Stimulated activated CD4-positive, alpha-beta T cell treated with anti-CD3 and anti-CD28 coated beads, TNF-alpha, amount 100 ng/mL, for 48 hours (primary cell): ENCODE results near the gene CTNND1.

Experiments
- DNase-seq, 3 donors: peaks; one replicate each; pipeline ENCODE4 v3.0.0-alpha.2; 2020; ENCODE audit warnings: low read depth in 3 of 3

CTNND1 gene

DNA sequence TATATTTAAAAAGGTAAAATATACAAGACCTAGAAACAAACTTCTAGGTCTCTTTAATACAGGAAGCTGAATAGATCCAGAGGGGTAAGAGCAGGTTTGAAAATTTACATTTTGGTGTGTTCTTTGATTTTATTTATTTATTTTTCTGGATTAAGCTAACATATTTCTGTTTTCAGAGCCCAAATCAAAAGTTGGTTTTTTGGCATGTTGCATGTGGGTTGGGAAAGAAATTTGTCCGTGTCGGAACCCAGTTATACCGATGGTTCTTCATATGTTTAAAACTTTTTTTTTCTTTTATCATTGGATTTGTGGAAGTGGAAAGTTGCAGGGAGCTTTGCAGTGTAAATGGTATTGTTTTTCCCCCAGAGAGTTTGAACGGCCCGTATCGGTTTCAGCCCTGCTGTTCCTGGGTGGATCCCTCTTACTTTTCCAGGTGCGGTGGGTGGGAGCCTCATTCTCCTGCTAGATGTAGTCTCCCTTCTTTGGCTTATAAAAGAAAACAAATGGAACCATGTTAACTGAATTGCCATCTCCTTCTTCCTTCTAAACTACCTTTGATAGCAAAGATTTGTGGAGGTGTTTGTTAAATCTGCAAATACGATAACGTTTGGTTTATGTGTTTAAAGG lies 746 bp downstream of the CTNND1 start:
- no peak for DNase-seq

DNA sequence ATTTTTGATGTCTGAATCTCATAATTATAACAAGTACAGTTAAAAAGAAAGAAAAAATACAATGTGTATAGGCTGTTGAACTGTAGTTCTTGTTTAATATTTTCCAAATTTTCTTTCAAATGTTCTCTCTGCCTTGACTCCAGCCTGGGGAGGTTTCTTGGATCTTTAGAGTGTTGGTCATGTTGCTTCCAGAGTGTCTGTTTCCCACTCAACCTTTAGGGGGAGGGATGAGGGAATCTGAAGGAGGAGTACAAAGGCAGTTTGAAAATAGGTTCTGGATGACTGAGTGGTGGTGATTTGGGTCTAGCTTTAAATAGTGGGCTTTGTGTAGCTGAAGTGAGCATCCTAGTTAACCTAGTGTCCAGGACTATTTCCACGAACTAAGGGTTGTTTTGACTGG lies 2.0 kb downstream of the CTNND1 start:
- DNase-seq = no peak

- no peak for DNase-seq
Measured at GRCh38 chr11:57764021-57764420, 2.4 kb downstream of the CTNND1 start.

DNA sequence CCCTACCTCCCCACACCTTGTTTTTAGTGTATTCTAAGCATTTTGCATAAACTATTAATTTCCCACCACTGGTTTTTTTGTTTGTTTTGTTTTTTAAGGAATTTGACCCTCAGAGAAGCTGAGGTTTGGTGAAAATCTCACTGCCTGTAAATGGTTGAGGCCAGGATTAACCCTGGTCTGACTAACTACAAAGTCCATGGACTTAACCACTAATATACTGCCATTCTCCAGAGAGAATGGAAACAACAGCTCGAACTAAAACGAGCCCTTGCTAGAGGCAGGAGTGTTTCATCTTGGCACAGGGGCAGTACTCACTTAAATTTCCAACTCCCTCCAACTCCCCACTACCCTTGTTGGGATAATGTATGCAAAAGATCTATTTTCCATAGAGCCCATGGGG lies 3.0 kb downstream of the CTNND1 start:
- DNase-seq = no peak

DNA sequence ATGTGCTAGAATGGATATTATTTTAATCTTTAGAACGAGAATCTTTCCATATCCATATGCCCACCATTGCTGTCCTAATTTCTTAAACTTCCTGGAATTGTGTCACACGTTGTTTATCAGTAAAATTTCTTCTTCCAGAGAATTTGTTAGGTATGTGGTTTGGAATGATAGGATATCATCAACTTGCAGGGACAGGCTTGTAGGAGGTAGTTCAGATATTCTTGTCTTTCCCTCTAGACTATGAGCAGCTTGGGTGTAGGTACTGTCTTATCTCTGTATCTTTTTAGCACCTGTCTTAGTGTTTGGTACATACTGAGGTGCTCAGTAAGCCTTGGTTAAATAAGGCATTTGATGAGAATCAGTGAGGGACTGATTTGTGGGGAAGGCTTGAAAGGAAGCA lies 3.4 kb downstream of the CTNND1 start:
- no peak for DNase-seq

DNA sequence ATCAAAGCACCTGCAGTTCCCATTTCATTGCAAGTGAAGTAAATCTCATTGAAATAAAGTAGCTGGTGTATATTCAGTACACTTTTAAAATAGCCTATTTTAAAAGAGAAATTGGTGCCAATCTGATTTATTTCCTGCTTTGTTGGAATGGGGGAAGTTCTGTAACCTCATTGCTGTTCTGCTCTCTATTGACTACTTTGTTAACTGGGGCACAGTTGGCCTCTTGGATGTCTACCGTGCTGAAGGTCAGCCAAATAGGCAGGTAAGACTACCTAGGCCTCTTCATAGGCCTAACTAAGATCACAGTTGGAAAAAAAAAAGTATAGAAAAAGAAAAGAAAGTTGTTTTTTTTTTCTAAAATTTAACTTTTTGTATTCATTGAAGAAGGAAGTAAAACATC lies 9.2 kb downstream of the CTNND1 start:
- DNase-seq = no peak

DNA sequence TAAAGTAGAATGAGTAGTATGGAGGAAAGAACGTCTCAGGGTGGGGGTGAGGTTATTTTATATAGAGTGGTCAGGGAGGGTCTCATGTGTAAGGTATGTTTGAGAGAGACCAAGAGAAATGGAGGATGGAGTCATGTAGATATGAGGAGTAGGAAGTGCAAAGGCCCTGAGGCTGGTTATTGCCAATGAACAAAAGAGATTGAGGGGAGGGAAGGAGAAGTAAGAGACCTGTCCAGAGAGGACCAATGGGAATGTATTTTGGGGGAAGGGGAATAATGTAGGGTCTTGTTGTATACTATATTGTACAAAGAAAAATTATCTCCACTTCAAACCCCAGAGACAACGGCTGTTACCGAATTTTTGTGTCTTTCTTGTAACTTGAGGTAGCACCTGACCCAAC lies 9.8 kb downstream of the CTNND1 start:
- DNase-seq = no peak

- no peak for DNase-seq
Measured at GRCh38 chr11:57772562-57772961, 11.0 kb downstream of the CTNND1 start.

GRCh38 chr11:57773026-57773598 lies 11.5 kb downstream of the CTNND1 start:
- DNase-seq = no peak

- DNase-seq = no peak
Measured at GRCh38 chr11:57775491-57775890, 13.9 kb downstream of the CTNND1 start.

- DNase-seq = no peak
Measured at GRCh38 chr11:57776031-57776521, 14.5 kb downstream of the CTNND1 start.

DNA sequence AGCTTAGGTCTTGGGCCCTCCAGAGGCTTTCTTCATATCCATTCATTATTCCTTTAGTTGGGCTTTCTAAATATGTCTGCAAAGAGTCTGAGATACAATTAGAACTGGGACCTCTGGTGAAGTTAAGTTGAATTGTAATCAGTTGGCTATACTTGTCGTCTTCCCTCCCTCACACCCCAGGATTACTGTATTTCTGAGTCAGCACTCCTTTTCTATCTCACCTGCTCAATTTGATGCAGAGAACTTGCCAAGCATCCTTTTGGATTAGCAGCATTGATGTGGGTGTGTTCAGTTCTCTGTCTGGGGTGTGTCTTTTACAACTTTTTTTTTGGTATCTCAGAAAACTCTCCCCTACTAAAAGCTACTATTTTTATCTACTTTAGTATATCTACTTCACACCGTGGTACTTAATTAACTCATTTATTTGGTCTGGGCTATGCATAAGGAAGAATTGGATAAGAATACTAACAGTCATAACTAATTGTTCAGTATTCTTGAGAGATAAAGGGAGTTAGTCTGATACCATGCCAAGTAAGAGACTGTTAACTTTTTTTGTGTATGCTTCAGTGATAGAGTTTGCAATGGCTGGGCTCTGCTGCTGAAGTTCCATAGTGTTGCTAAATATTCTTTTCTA lies 15.1 kb downstream of the CTNND1 start:
- DNase-seq = no peak

GRCh38 chr11:57777969-57778317 lies 16.3 kb downstream of the CTNND1 start:
- DNase-seq = no peak

DNA sequence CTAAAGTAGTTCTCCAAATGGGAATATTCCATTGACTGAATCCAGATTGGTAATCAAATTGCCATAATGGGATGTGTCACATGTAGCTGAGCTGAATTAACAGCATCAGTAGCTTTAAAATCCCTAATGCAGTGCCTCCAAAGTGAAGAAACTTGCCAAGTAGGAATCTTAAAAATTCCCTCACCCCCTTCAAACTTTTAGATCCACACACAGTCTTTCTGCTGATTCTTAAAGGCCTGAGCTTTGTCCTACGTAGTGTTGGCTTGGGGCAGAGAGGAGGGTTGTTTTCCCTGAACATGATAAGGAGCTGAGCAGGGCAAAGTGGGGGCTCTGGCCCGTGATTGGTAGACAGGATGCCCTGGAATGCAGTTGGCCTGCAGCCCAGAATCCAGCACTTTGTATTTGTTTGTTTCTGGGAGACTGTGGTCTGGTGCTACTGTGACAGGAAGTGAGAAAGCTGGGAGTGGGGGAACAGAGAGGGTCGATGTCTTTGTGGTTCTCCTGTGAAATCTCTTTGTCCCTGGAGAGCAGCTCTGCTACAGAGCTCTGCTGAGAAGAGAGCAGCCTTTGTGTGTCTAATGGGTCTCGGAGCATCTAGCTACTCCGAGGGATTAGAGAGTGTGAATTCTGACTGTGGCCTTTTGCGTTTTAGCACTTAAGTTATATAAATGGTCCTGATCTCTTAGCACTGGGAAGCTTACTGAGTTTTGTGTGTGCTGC lies 16.9 kb downstream of the CTNND1 start:
- no peak for DNase-seq

- no peak for DNase-seq
Measured at GRCh38 chr11:57779276-57779675, 17.7 kb downstream of the CTNND1 start.

- DNase-seq = no peak
Measured at GRCh38 chr11:57781529-57781943, 19.9 kb downstream of the CTNND1 start.

- DNase-seq = no peak
Measured at GRCh38 chr11:57785072-57785471, 23.5 kb downstream of the CTNND1 start.

GRCh38 chr11:57786436-57786835 lies 24.8 kb downstream of the CTNND1 start:
- DNase-seq = no peak

DNA sequence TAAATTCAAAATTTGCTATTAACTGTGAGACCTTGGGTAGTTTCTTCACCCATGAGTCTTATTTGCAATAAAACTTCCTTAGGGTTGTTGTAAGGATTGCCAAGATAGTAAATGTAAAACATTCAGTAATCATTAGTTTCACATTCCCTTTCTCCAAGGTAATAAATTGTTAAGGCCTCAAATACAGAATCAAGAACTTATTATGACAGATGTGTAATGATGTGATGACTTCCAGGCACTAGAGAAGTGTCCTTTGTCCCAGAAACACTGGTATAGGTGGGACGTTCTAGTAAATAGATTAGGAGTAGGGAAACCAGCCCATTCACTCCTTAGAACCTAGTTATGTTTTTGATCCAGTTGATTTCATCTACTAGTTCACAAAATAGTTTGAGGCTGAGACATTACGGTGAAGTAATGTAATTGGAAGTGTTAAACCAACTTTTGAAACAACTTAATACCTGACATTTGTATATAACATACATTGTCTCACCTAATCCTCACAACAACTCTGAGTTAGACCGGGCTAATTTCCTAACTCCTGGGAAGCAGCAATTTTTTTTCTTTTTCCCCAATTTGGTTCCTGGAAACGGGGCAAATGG lies 25.5 kb downstream of the CTNND1 start:
- DNase-seq = no peak

DNA sequence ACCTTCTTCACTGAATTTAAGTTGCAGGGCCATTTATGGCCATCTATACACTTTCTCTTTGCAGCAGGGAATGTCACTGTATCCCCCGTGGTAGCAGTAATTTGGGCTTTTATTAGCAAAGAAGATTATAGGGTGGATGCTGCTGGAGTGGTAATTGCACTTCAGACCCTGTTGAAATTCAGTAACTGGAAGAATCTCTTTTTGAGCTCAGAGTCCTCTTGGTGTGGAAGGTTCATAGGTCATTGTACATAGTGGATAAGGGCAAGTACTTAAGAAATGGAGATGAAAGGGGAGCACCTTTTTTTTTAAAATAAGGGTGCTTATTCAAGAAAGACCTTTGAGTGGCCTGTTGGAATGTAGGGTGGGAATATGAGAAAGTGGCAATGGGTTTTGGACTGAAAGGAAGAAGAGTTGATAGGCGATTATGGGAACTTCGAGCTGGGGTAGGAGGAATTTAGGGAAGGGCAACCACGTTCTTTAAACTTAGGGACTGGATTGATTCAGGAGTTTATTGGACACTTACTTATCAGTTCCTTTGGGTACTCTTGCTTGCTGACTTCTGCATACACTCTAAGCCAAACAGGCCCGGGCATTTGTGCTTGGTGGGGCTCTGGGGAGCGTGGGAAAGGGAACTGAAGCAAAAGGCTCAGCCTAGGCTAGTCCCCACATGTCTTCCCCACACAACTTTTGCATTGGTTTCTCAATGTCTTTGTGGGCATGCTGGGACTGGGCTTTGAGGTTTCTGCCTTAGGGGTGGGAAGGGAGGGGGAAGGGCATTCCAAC lies 26.5 kb downstream of the CTNND1 start:
- no peak for DNase-seq

- no peak for DNase-seq
Measured at GRCh38 chr11:57788703-57789088, 27.1 kb downstream of the CTNND1 start.
